BLaER1 treated with 17β-estradiol and CSF1 and Interleukin-3, amounts not matched to agents 10 nM and 100 nM (cell line): ENCODE results near the gene PAPOLB.
"Not testable (repeated sequence)": the region's sequence is repeated elsewhere in the genome, so short reads cannot be mapped to it uniquely, and the experiment has no call there.

Experiments
- H3K27ac ChIP-seq, 11 experiments: shearing (Covaris generic); formaldehyde crosslinking; 2 replicates each; pipeline ENCODE4 v1.8.1; 2022
- H3K27me3 ChIP-seq, 11 experiments: shearing (Covaris generic); formaldehyde crosslinking; 2 replicates each; pipeline ENCODE4 v1.8.1; 2022
- H3K36me3 ChIP-seq, 11 experiments: shearing (Covaris generic); formaldehyde crosslinking; 2 replicates each; pipeline ENCODE4 v1.8.1; 2022
- H3K4me1 ChIP-seq, 10 experiments: shearing (Covaris generic); formaldehyde crosslinking; 2 replicates each; pipeline ENCODE4 v1.8.1; 2022
- H3K4me2 ChIP-seq, 11 experiments: shearing (Covaris generic); formaldehyde crosslinking; 2 replicates each; pipeline ENCODE4 v1.8.1; 2022
- H3K4me3 ChIP-seq, 10 experiments: shearing (Covaris generic); formaldehyde crosslinking; 2 replicates each; pipeline ENCODE4 v1.8.1; 2022
- H3K9ac ChIP-seq, 11 experiments: shearing (Covaris generic); formaldehyde crosslinking; 2 replicates each; pipeline ENCODE4 v1.8.1; 2022
- H3K9me3 ChIP-seq, 11 experiments: shearing (Covaris generic); formaldehyde crosslinking; replicated peaks in 1 of 11; 2 replicates each; pipeline ENCODE4 v1.8.1; 2022
- H4K20me1 ChIP-seq, 11 experiments: shearing (Covaris generic); formaldehyde crosslinking; 2 replicates each; pipeline ENCODE4 v1.8.1; 2022
- Cebpa-rat ChIP-seq, 11 experiments: shearing (Covaris generic); IDR thresholded peaks; 2 replicates each; pipeline ENCODE4 v1.8.1; 2022

The PAPOLB gene

DNA sequence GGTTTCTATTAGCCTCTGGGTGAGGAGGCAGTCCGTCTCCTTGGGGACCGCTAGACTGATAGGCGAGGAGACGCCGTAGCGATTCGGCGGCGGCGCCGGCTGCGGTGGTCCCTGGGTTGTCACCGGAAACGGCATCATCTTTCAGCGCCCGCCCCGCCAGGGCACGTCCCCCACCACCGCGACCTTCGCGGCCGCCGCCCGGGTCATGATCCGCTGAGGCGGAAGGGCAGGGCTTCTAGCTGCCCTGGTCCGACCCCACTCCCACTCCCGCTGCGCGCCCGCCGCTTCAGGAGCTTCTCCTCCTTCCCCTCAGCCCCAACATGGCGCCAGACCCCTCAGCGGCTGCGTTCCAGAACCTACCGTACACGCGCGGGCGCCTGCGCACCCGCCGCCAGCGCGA, at the start of gene PAPOLB:
Gene PAPOLB (minus strand): TSS at position 358 of the 400 bp plus-strand sequence. CDS start 220 bp downstream, at position 138.
- Histone ChIP-seq H3K27me3 (no peaks in the 10 kb centered on the region), H3K36me3 (peaks cover 0 to 22% (median 11%) of the 10 kb centered on the region in 11 experiments; a peak in 11 of 22 replicates), H3K9me3 (peaks cover 30 to 45% (median 36%) of the 10 kb centered on the region in 11 experiments), H3K4me3 (no peak within 1 kb of the TSS), H3K27ac (no peak within 1 kb of the TSS), H3K9ac (no peak within 1 kb of the TSS), H4K20me1 (no peaks in the 10 kb centered on the region), H3K4me2 (no peak within 1 kb of the TSS), H3K4me1 (peaks cover 0 to 7% (median 0%) of the 10 kb centered on the region in 10 experiments; a peak in 1 of 20 replicates)
- no peak for TF ChIP-seq Cebpa-rat (IDR thresholded peaks at IDR 0.05)

DNA sequence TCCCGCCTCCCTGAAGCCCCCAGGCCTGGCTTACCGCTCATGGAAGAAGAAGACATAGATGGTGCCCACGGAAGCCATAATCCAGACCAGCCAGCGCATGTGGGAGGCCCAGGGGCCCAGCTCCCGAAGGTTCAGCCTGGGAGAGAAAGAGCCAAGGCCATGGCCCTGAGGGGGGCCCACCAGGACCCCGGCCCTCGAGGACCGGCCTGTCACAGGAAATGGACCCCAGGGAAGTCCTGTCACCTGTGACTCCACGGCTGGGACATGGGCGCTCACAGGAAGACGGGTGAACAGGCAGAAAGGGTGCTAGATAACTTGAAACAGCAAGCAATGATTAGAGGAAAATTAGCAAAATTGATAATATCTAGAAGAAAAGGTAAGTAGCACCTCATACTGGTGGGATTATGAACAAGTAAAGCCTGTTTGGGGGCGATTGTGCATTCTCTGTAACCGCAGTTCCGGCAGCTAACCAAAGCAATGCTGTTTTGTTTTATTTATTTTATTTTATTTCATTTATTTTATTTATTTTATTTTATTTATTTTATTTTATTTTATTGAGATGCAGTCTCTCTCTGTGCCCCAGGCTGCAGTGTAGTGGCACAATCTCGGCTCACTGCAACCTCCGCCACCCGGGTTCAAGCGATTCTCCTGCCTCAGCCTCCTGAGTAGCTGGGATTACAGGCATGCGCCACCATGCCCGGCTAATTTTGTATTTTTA, 49.4 kb upstream of the PAPOLB start:
- no peaks in the 10 kb centered on the region for H3K27me3 ChIP-seq
- no peak overlapping the region for H3K27ac ChIP-seq
- TF ChIP-seq Cebpa-rat (IDR thresholded peaks at IDR 0.05), result no peak
- H3K36me3 ChIP-seq, result no peaks in the 10 kb centered on the region
- no peaks in the 10 kb centered on the region for H4K20me1 ChIP-seq
- H3K4me2 ChIP-seq, result no peak overlapping the region
- no peak overlapping the region for H3K9ac ChIP-seq
- H3K9me3 ChIP-seq, result peaks cover 0 to 15% (median 8%) of the 10 kb centered on the region in 11 experiments; a peak in 11 of 22 replicates
- H3K4me1 ChIP-seq, result no peaks in the 10 kb centered on the region
- no peak overlapping the region for H3K4me3 ChIP-seq

DNA sequence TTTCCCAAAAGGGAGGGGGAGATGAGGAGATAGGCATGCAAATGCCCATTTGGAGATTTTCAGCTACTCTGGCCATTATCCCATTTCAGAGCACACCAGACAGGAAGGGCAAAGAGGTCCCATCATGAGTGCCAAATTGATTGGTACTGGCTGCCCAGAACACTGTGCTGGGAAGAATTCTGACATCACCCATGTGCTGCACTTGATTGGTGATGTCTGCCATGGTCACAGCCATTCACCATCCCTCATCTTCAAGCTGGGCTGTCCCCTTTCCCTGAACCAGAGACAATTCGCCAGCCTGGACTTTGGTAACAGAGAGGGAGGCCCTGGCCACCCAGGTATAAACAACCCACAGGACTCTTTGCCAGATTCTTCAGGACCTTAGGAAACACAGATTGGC, 44.9 kb upstream of the PAPOLB start:
- Histone ChIP-seq H3K36me3 (no peaks in the 10 kb centered on the region), H3K4me3 (no peak overlapping the region), H3K27ac (no peak overlapping the region), H4K20me1 (no peaks in the 10 kb centered on the region; a peak in 1 of 22 replicates), H3K27me3 (no peaks in the 10 kb centered on the region), H3K9me3 (peaks cover 0 to 17% (median 8%) of the 10 kb centered on the region in 11 experiments; a peak in 11 of 22 replicates), H3K9ac (no peak overlapping the region), H3K4me1 (peaks cover 6 to 32% (median 28%) of the 10 kb centered on the region in 10 experiments; a peak in 18 of 20 replicates), H3K4me2 (no peak overlapping the region)
- no peak for TF ChIP-seq Cebpa-rat (IDR thresholded peaks at IDR 0.05)

DNA sequence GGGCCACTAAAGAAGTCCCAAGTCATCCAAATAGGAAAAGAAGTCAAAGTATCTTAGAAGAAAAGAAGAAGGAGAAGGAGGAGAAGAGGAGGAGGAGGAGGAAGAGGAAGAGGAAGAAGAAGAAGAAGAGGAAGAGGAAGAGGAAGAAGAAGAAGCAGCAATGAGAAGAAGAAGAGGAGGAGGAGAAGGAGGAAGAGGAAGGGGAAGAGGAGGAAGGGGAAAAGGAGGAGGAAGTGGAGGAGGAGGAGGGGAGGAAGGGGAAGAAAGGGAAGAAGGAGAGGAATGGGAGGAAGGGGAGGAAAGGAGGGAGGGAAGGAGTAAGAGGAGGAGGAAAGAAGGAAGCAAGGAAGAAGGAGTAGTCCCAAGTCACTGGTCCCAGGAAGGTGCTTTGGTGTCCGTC, 43.3 kb upstream of the PAPOLB start:
- H3K27ac ChIP-seq, result no peak overlapping the region
- H3K9me3 ChIP-seq, result peaks cover 0 to 17% (median 8%) of the 10 kb centered on the region in 11 experiments; a peak in 11 of 22 replicates
- no peaks in the 10 kb centered on the region for H3K36me3 ChIP-seq
- H3K9ac ChIP-seq, result no peak overlapping the region
- H3K27me3 ChIP-seq, result no peaks in the 10 kb centered on the region
- H3K4me3 ChIP-seq, result no peak overlapping the region
- H3K4me1 ChIP-seq, result peaks cover 6 to 32% (median 29%) of the 10 kb centered on the region in 10 experiments; a peak in 18 of 20 replicates
- no peak for TF ChIP-seq Cebpa-rat (IDR thresholded peaks at IDR 0.05)
- H4K20me1 ChIP-seq, result no peaks in the 10 kb centered on the region; a peak in 1 of 22 replicates
- peak overlapping the region in 1 of 11 experiments; percentile 80; a peak in 2 of 22 replicates for H3K4me2 ChIP-seq

DNA sequence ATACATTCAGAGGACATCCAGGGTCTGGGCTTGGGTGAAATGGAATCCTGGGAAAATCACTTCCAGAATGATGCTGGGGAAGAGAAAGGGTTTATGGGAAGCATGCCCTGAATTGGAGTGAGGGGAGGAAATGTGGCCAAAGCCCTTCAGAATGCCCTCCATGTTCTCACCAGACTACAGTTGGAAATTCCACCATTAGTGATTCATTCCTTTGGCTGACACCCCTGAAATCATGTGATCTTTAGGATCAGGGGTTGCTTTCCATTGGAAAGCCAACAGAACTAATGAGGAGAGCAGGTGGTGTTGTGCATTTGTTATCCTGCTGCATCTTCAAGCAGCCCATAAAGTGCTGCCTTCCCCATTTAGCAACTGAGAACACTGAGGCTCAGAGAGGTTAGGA, 42.5 kb upstream of the PAPOLB start:
- Histone ChIP-seq H3K27me3 (no peaks in the 10 kb centered on the region), H3K4me2 (peak overlapping the region in 8 of 11 experiments; percentile 60 to 81 (median 72); a peak in 8 of 22 replicates), H3K4me3 (no peak overlapping the region), H4K20me1 (no peaks in the 10 kb centered on the region; a peak in 1 of 22 replicates), H3K27ac (peak overlapping the region in 6 of 11 experiments; percentile 5 to 74 (median 58); a peak in 8 of 22 replicates), H3K9ac (no peak overlapping the region), H3K36me3 (no peaks in the 10 kb centered on the region), H3K4me1 (peaks cover 6 to 40% (median 29%) of the 10 kb centered on the region in 10 experiments; a peak in 18 of 20 replicates), H3K9me3 (peaks cover 0 to 17% (median 9%) of the 10 kb centered on the region in 11 experiments; a peak in 12 of 22 replicates)
- TF ChIP-seq Cebpa-rat (IDR thresholded peaks at IDR 0.05), result no peak

DNA sequence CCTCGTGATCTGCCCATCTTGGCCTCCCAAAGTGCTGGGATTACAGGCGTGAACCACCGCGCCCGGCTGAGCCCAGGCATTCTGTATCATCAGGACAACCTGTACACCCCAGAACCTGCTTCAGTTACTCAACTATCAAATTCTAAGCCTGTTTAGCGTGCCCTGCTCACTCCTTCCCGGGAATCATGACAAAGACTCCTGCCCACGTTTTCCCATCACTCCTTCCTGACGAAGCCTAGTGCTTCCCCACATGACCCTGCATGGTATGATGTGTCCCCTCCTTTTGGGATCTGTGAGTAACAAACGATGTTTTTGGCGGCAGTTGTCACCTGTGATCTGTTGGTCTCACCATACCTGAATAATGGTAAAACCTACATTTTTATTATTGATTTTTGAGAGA, 33.9 kb upstream of the PAPOLB start:
- H4K20me1 ChIP-seq, result no peaks in the 10 kb centered on the region
- no peak for TF ChIP-seq Cebpa-rat (IDR thresholded peaks at IDR 0.05)
- no peaks in the 10 kb centered on the region for H3K27me3 ChIP-seq
- H3K4me2 ChIP-seq, result peak overlapping the region in 7 of 11 experiments; percentile 27 to 65 (median 35); a peak in 12 of 22 replicates
- H3K4me3 ChIP-seq, result no peak overlapping the region
- no peaks in the 10 kb centered on the region for H3K36me3 ChIP-seq
- peaks cover 0 to 42% (median 21%) of the 10 kb centered on the region in 10 experiments; a peak in 14 of 20 replicates for H3K4me1 ChIP-seq
- H3K9me3 ChIP-seq, result peaks cover 7 to 35% (median 19%) of the 10 kb centered on the region in 11 experiments; a peak in 18 of 22 replicates
- no peak overlapping the region for H3K9ac ChIP-seq
- 0 out of 22 replicates have a peak overlapping the region, but pooled peaks of 1 of the 11 experiments have one; percentile 3 for H3K27ac ChIP-seq

DNA sequence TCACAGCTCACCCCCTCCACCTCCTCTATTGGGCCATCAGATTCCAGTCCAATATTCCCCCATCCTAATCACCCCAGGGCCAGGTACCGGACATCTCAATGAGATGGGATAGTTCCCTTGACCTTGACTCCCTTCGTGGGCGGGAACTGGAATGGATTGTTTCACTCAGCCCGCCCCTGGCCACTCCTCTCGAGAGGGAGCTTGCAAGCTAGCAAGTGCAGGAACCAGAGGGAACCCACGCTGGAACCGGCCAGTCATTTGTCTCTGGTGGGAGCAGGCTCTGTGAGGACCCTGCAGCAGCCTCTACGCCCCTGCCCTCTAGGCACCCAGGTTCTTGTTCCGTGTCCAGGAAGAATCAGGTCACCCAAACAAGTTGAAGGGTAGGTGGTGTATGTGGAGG, 32.7 kb upstream of the PAPOLB start:
- H3K4me3 ChIP-seq, result no peak overlapping the region
- H4K20me1 ChIP-seq, result no peaks in the 10 kb centered on the region
- H3K27ac ChIP-seq, result no peak overlapping the region
- no peak overlapping the region for H3K4me2 ChIP-seq
- no peak overlapping the region for H3K9ac ChIP-seq
- peaks cover 7 to 35% (median 19%) of the 10 kb centered on the region in 11 experiments; a peak in 18 of 22 replicates for H3K9me3 ChIP-seq
- H3K27me3 ChIP-seq, result no peaks in the 10 kb centered on the region
- TF ChIP-seq Cebpa-rat (IDR thresholded peaks at IDR 0.05), result no peak
- H3K4me1 ChIP-seq, result peaks cover 0 to 34% (median 21%) of the 10 kb centered on the region in 10 experiments; a peak in 14 of 20 replicates
- no peaks in the 10 kb centered on the region for H3K36me3 ChIP-seq

DNA sequence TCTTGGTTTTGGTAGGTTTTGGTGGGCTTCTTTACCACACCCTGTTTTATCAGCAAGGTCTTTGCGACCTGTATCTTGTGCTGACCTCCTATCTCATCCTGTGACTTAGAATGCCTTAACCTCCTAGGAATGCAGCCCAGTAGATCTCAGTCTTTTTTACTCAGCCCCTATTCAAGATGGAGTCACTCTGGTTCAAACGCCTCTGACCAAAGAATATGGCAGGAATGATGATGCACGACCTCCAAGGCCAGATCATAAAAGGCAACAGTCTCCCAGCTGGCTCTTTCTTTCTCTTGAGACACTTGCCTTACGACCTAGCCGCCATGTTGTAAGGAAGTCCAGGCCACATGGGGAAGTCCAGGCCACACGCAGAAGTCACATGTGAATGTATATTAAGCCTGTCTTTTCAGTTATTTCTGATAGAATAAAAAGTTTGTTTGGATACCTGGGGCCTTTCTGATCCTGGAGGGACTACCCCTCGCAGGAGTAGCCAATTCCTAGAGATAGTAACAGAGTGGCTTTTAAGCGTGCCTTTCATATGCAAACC, 32.2 kb upstream of the PAPOLB start:
- no peak for TF ChIP-seq Cebpa-rat (IDR thresholded peaks at IDR 0.05)
- Histone ChIP-seq H3K36me3 (no peaks in the 10 kb centered on the region), H3K4me1 (peaks cover 0 to 29% (median 21%) of the 10 kb centered on the region in 10 experiments; a peak in 14 of 20 replicates), H3K4me3 (no peak overlapping the region), H3K27ac (no peak overlapping the region), H3K4me2 (no peak overlapping the region), H3K9ac (no peak overlapping the region), H3K9me3 (peaks cover 7 to 31% (median 15%) of the 10 kb centered on the region in 11 experiments; a peak in 18 of 22 replicates), H4K20me1 (no peaks in the 10 kb centered on the region), H3K27me3 (no peaks in the 10 kb centered on the region)

DNA sequence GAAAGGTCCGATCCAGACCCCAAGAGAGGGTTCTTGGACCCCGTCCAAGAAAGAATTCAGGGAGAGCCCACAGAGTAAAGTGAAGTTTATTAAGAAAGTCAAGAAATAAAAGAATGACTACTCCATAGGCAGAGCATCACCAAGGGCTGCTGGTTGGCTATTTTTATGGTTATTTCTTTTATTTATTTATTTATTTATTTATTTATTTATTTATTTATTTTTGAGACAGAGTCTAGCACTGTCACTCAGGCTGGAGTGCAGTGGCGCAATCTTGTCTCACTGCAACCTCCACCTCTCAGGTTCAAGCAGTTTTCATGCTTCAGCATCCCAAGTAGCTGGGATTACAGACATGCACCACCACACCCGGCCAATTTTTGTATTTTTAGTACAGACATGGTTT, 31.4 kb upstream of the PAPOLB start:
- H3K4me3 ChIP-seq, H3K27ac ChIP-seq, H3K9ac ChIP-seq, H3K4me2 ChIP-seq, H3K27me3 ChIP-seq, H3K36me3 ChIP-seq, H4K20me1 ChIP-seq: not testable (repeated sequence)
- peaks cover 3 to 23% (median 13%) of the 10 kb centered on the region in 11 experiments; a peak in 17 of 22 replicates for H3K9me3 ChIP-seq
- H3K4me1 ChIP-seq, result peaks cover 0 to 22% (median 18%) of the 10 kb centered on the region in 10 experiments; a peak in 13 of 20 replicates

DNA sequence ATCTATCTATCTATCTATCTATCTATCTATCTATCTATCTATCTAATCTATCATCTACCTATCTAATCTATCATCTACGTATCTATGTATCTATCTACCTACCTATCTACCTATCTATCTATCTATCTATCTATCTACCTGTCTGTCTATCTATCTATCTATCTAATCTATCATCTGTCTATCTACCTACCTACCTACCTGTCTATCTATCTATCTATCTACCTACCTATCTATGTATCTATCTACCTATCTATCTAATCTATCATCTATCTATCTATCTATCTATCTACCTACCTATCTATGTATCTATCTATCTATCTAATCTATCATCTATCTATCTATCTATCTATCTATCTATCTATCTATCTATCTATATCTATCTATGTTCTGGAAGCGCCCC, 29.7 kb upstream of the PAPOLB start:
- not testable (repeated sequence) for H3K36me3 ChIP-seq, H3K9ac ChIP-seq, H3K4me2 ChIP-seq, H3K4me3 ChIP-seq, H3K27me3 ChIP-seq, H4K20me1 ChIP-seq, H3K27ac ChIP-seq
- H3K9me3 ChIP-seq, result peaks cover 0 to 20% (median 12%) of the 10 kb centered on the region in 11 experiments; a peak in 16 of 22 replicates
- H3K4me1 ChIP-seq, result peaks cover 0 to 14% (median 10%) of the 10 kb centered on the region in 10 experiments; a peak in 13 of 20 replicates
